SK-N-MC (cell line): ENCODE results near the gene ACAD8.

ENCODE experiments used
- EZH2 ChIP-seq: fragments of 200-600 bp; sonication (generic); IDR thresholded peaks from one replicate; pipeline ENCODE4 v1.6.1; 2017; ENCODE audit warnings: antibody characterized with exemption
- FOXP2 ChIP-seq: optimal IDR thresholded peaks from 2 replicates; pipeline ENCODE3; 2011; ENCODE audit warnings: mild to moderate bottlenecking, moderate library complexity; ENCODE audit not compliant: insufficient read depth; ENCODE audit errors: extremely low read length, control extremely low read depth
- POLR2AphosphoS5 ChIP-seq: IDR thresholded peaks from 2 replicates; pipeline ENCODE4 v1.6.1; 2012; ENCODE audit warnings: mild to moderate bottlenecking, low read depth, low read length, borderline replicate concordance

DNA sequence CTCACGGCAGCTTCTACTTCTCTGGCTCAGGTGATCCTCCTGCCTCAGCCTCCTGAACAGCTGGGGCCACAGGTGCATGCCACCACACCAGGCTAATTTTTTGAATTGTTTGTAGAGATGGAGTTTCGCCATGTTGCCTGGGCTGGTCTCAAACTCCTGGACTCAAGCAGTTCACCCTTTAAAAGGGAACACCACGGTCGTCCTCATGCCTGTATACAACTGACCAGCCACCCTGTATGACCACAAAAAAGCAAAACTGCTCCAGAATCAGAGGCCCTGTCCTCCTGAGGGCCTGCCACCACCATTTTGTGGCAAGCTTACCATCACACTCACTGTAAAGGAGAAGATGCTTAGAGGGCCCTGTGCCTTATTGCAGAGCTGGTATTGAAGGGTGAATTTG is 25.0 kb downstream of the ACAD8 start:
- TF ChIP-seq EZH2 (no peak), POLR2AphosphoS5 (no peak), FOXP2 (no peak)
